Measurements from ENCODE around the gene RPL36A.

RPL36A gene

DNA sequence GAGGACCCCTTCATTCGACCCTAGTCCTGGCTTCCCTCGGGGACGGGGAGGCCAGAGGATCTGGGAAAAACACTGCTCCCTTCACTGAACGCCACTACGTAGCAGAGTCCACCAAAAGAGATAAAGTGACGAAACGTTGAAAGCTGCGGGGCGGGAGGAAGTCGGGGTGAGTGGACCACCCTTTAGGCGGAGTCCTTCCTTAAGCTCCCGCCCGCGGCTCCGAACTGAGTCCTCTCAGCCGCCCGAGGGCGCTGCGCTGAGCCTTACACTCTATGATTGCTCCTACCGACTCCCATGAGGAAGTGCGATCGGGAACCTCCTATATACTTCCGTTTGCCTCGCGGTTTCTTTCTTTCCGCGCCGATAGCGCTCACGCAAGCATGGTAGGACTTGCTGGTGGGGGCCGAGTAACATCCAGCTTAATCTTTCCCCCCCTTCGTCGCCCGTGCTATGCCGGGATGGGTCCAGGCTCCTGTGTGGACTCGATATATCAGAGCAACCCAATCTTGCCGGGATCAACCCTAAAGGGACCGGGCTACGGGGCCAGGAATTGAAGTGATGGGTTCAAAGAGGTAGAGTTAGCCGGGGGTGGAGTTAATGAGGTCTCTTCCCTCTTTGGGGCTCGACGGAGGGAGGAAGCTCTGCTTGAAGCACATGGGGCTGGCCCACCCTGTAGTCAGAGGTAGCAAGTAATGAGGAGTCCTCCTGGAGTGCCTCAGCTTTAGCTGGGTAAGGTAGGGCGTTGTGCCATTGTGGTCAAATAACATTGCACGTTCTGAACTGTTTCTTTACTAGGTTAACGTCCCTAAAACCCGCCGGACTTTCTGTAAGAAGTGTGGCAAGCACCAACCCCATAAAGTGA, at the start of gene RPL36A:
Gene RPL36A, plus strand, starts transcription at position 348 of the 862 bp plus-strand sequence. Its CDS starts 33 bp downstream, at position 381.
- TF ChIP-seq ZFX (IDR thresholded peaks at IDR 0.05; ENCODE audit: borderline replicate concordance), result no peak
- TF ChIP-seq, protein P1, sequence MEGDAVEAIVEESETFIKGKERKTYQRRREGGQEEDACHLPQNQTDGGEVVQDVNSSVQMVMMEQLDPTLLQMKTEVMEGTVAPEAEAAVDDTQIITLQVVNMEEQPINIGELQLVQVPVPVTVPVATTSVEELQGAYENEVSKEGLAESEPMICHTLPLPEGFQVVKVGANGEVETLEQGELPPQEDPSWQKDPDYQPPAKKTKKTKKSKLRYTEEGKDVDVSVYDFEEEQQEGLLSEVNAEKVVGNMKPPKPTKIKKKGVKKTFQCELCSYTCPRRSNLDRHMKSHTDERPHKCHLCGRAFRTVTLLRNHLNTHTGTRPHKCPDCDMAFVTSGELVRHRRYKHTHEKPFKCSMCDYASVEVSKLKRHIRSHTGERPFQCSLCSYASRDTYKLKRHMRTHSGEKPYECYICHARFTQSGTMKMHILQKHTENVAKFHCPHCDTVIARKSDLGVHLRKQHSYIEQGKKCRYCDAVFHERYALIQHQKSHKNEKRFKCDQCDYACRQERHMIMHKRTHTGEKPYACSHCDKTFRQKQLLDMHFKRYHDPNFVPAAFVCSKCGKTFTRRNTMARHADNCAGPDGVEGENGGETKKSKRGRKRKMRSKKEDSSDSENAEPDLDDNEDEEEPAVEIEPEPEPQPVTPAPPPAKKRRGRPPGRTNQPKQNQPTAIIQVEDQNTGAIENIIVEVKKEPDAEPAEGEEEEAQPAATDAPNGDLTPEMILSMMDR (IDR thresholded peaks at IDR 0.05), result peak; percentile 76
- peak within 1 kb of the TSS; percentile 74 for H3K27ac ChIP-seq

DNA sequence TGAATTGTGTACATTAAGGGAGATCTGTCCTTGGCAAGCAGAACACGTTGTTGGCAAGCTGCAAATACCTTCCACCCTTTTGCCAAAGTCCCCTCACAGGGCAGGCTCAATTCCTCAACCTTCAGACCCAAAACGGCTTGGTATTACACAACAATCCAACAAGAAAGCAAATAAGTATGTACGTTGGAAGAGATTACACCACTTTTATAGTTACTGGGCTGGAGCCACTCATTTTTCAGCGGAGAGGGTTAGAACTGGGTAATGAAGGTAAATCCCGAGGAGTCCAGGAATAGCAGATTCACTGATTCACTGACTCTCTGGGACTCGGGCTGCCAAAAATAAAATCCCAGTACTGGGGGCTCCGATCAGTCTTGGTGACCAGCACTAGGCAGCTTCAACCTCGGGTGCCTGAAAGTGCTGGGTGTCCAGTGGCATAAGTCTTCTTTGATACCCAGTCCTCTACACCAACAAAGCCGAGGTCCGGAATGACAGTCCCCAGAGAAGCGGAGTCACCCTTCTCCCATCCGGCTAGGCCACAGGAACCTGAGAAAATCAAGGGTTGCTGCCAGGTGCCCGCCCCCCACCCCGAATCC, 42.9 kb upstream of the RPL36A start:
- peak overlapping the region; percentile 78 for H3K27ac ChIP-seq
- no peak for TF ChIP-seq ZFX (IDR thresholded peaks at IDR 0.05; ENCODE audit: borderline replicate concordance)

DNA sequence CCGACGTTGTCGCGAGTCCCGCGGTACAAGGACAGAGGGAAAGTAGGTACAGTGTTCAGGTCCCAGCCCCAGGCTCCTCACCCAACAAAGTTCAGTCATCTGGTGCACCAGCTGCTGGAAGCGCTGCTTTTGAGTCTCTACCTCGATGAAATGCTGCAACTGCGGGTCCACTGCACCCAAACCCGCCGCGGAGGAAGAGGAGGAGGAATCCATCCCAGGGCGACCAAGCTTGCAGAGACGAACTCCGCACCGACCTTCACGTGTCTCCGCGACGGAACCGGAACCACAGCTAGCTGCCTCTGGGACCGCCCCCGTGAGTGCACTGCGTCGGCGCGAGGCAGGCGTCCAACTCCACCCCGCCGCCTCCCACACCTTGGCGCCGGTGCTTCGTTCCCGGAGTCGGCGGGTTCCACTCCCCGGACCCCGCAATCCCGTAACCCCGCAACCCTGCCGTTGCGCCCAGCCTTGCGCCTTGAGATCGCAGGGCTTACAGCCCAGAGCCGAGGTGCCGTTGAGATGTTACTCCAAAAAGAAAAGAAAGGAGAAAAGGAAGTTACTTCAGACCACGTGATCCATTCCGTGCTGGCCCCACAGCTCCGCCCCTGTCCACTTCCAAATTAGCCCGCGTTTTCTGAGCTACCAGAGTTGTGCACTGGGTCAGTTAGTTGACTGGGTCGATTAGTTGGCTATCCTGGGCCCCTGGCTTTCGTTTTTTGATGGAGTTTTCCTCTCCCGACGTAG, 42.2 kb upstream of the RPL36A start, which contains the start of gene TIMM8A:
Gene TIMM8A, minus strand, starts transcription at position 291 of the 741 bp plus-strand sequence. Its CDS starts 78 bp downstream, at position 213.
- peak within 1 kb of the TSS; percentile 78 for H3K27ac ChIP-seq
- no peak for TF ChIP-seq ZFX (IDR thresholded peaks at IDR 0.05; ENCODE audit: borderline replicate concordance)
- TF ChIP-seq, protein P1 (IDR thresholded peaks at IDR 0.05), result no peak

DNA sequence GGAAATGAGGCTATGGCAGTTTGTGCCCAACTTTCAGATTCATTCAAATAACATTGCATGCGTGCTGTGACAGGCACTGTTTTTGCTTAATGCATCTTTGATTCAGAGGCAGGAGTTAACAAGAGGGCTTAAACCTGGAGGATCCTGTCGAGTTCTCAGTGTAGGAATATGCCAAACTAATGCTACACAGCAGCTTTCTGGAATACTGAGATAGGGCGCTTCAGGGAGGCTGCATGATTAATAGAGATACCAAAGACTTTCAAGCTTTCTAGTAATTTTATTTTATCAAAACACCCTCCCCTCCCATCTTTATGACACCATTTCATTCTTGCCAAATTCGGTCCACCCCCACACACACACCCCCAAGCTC, 41.6 kb upstream of the RPL36A start:
- TF ChIP-seq, protein P1 (IDR thresholded peaks at IDR 0.05), result no peak
- peak overlapping the region; percentile 78 for H3K27ac ChIP-seq

DNA sequence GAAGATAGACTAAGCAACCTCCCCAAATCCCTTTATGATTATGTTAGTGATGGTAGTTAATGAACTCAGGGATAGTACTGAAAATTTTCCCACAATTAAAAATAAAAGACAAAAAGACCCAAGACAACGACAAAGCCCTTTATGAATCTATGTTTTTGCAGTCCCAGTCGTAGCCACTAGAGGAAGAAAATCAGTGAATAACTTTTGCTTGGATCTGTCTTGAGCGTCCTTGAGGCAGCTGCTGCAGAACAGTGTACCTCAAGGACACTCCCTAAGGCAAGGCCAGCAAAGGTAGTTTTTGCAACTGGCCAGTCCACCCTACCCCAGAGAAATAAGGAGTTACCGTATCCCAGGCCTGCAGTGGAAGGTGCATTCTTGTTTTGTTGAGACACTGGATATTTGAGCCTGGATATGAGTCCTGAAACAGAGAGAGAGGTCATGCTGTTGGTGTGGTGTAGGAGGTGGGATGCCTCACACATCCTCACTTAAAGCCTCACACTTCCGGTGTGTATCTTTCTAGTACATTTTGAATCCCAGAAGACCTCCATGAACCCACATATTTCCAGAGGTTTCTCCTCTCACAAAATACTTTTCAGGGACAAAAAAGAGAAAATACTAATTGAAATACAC, 33.5 kb upstream of the RPL36A start:
- TF ChIP-seq, protein P1 (IDR thresholded peaks at IDR 0.05), result peak; percentile 30
- TF ChIP-seq ZFX (IDR thresholded peaks at IDR 0.05; ENCODE audit: borderline replicate concordance), result no peak

DNA sequence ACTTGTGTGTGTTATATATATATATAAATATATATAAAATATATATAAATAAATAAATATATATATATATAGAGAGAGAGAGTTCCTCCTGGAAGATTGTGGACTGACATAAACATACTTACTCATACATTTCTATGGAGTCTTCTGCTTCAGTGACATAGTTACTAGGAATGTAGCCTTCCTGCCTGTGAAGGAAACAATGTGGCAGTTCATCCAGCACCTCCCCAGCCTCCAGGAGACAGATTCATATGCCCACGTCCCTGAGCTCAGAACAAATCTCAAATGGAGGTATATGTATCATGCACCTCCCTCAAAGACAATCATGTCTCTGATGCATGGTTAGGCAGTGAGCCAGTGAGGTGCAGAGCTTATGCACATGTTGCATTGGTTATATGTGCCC, 30.8 kb upstream of the RPL36A start:
- H3K27ac ChIP-seq, result no peak overlapping the region
- TF ChIP-seq, protein P1 (IDR thresholded peaks at IDR 0.05), result no peak
- no peak for TF ChIP-seq ZFX (IDR thresholded peaks at IDR 0.05; ENCODE audit: borderline replicate concordance)

More for the DNA sequence above, 33.5 kb upstream of the RPL36A start:
- H3K27ac ChIP-seq, result no peak overlapping the region

DNA sequence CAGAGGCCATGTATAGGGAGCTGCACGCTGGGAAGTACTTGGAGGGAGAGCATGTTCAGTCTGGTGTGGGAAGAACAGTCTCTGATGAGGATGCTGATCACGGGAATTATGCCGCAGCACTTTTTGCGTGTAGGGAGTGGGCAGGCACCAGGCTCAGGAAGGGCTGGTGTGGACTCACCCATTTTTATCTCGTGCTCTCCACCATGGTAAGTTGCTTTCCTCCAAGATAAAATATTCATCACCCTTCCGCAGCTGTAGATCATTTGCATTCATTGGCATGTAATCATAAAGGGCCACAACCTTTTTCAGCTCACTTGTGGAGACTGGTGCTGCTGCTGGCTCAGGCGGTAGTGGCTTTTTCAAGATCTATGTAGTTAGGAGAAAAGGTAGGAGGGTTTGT, 30.4 kb upstream of the RPL36A start:
- no peak overlapping the region for H3K27ac ChIP-seq
- no peak for TF ChIP-seq ZFX (IDR thresholded peaks at IDR 0.05; ENCODE audit: borderline replicate concordance)
- TF ChIP-seq, protein P1 (IDR thresholded peaks at IDR 0.05), result no peak
